ENCODE results near the gene CSF1R.

The CSF1R gene

GRCh38 chr5:150069672-150070627, 16.4 kb downstream of the CSF1R start:
- no peak for DNase-seq

GRCh38 chr5:150068961-150069645, 17.3 kb downstream of the CSF1R start:
- DNase-seq = no peak

GRCh38 chr5:150068472-150068871, 17.9 kb downstream of the CSF1R start:
- no peak for DNase-seq

- DNase-seq = no peak
Measured at GRCh38 chr5:150068071-150068470, 18.3 kb downstream of the CSF1R start.

- no peak for DNase-seq
Measured at GRCh38 chr5:150067405-150067960, 18.9 kb downstream of the CSF1R start.

- no peak for DNase-seq
Measured at GRCh38 chr5:150066901-150067396, 19.4 kb downstream of the CSF1R start.

GRCh38 chr5:150066436-150066835, 19.9 kb downstream of the CSF1R start:
- DNase-seq = no peak

- DNase-seq = peak; percentile 22
Measured at GRCh38 chr5:150065886-150066285, 20.5 kb downstream of the CSF1R start.

GRCh38 chr5:150065346-150065745, 21.0 kb downstream of the CSF1R start:
- peak; percentile 45 for DNase-seq

GRCh38 chr5:150064681-150065220, 21.6 kb downstream of the CSF1R start:
- no peak for DNase-seq

GRCh38 chr5:150063638-150064037, 22.7 kb downstream of the CSF1R start:
- no peak for DNase-seq

GRCh38 chr5:150062216-150062922, 24.0 kb downstream of the CSF1R start:
- DNase-seq = no peak

GRCh38 chr5:150061538-150061995, 24.8 kb downstream of the CSF1R start:
- DNase-seq = no peak

- DNase-seq = no peak
Measured at GRCh38 chr5:150060471-150060870, 25.9 kb downstream of the CSF1R start.

GRCh38 chr5:150059623-150060022, 26.7 kb downstream of the CSF1R start:
- no peak for DNase-seq

GRCh38 chr5:150058480-150059126, 27.8 kb downstream of the CSF1R start:
- DNase-seq = peak; percentile 21

- DNase-seq = no peak
Measured at GRCh38 chr5:150057996-150058395, 28.4 kb downstream of the CSF1R start.

GRCh38 chr5:150057511-150057910, 28.8 kb downstream of the CSF1R start:
- no peak for DNase-seq

GRCh38 chr5:150057052-150057451, 29.3 kb downstream of the CSF1R start:
- no peak for DNase-seq

- DNase-seq = no peak
Measured at GRCh38 chr5:150056075-150056443, 30.3 kb downstream of the CSF1R start.

- DNase-seq = no peak
Measured at GRCh38 chr5:150055326-150056074, 30.9 kb downstream of the CSF1R start.

Measured in T1000 (cell line).